HepG2 (cell line): ENCODE measurements around the gene IPPK. TPM values are rescaled to one million over a fixed set of nuclear protein-coding genes. Genes with fewer than 3 reads are reported as not detected.

Experiments used
- ATAC-seq: fragments of 200-7000 bp; cut with Tn5 transposase; 3 replicates; pipeline ENCODE4 v1.9.1; 2020; ENCODE audit warnings: mild to moderate bottlenecking, moderate library complexity
- Bru-seq: library from RNA; stranded (reverse); fragments of 400-500 nt; gene quantifications from one replicate; lab custom pipeline; 2021; lab: Mats Ljungman, UMichigan
- BruChase-seq, 2 experiments: library from RNA; stranded (reverse); fragments of 400-500 nt; gene quantifications; one replicate each; lab custom pipeline; 2021; lab: Mats Ljungman, UMichigan
- BruUV-seq: library from RNA; stranded (reverse); fragments of 400-500 nt; replicated peaks from 2 replicates; lab custom pipeline; 2021; lab: Mats Ljungman, UMichigan
- CTCF ChIA-PET: fragments of 300-600 bp; formaldehyde crosslinking; extraction: SDS; loops from one replicate; lab custom pipeline; 2021; ENCODE audit warnings: low total read pairs, inconsistent platforms, low intra/inter-chr PET ratio; lab: Yijun Ruan, JAX
- POLR2A ChIA-PET: fragments of 350-600 bp; sonication (Branson Sonifier 250); formaldehyde crosslinking; loops from one replicate; lab custom pipeline; 2020; ENCODE audit warnings: antibody characterized with exemption, inconsistent platforms; lab: Yijun Ruan, JAX
- DNase-seq: peaks from one replicate; pipeline ENCODE4 v3.0.0-alpha.2; 2015; ENCODE audit warnings: low spot score
- FAIRE-seq: peaks from 3 replicates; lab custom pipeline; 2011; peaks lifted over from hg19 to GRCh38; lab: Jason Lieb, UNC
- H2AFZ ChIP-seq: one replicate; pipeline ENCODE4 v1.6.1; 2011; ENCODE audit warnings: low read length, inconsistent platforms
- H3K27ac ChIP-seq: fragments of 300-600 bp; 3 replicates; pipeline ENCODE4 v1.8.0; 2011; ENCODE audit warnings: mixed run types, mild to moderate bottlenecking, mixed read lengths, low read length, inconsistent platforms; ENCODE audit not compliant: insufficient read depth; ENCODE audit errors: extremely low read length
- H3K27me3 ChIP-seq, 2 experiments: fragments of 200-600 bp in 1 of 2; 2 replicates in 1 of 2; 3 replicates in 1 of 2; pipeline versions ENCODE4 v1.6.0 to v1.8.0; 2011; ENCODE audit warnings: low read length in 2 of 2, mild to moderate bottlenecking in 2 of 2, moderate library complexity in 2 of 2, inconsistent platforms in 1 of 2; ENCODE audit not compliant: insufficient read depth in 2 of 2, control insufficient read depth in 1 of 2
- H3K36me3 ChIP-seq, 2 experiments: fragments of 200-600 bp in 1 of 2; replicated peaks in 1 of 2; 2 replicates in 1 of 2; 3 replicates in 1 of 2; pipeline versions ENCODE4 v1.5.1 to v1.8.0; 2011; ENCODE audit warnings: low read length in 2 of 2, inconsistent platforms in 1 of 2; ENCODE audit not compliant: insufficient read depth in 2 of 2, control insufficient read depth in 1 of 2
- H3K4me1 ChIP-seq: 2 replicates; pipeline ENCODE4 v1.5.1; 2012; ENCODE audit warnings: low read length, inconsistent platforms; ENCODE audit not compliant: insufficient read depth
- H3K4me2 ChIP-seq: 2 replicates; pipeline ENCODE4 v1.6.0; 2011; ENCODE audit warnings: low read depth, low read length, inconsistent platforms
- H3K4me3 ChIP-seq, 3 experiments: fragments of 200-600 bp in 1 of 3; sonication (generic), shearing (Covaris generic) in 1 of 3; replicated peaks in 1 of 3; 2 replicates each; pipeline ENCODE4 v1.5.1; 2011 to 2016; ENCODE audit warnings: low read length in 3 of 3, inconsistent platforms in 2 of 3, low read depth in 2 of 3, mild to moderate bottlenecking in 2 of 3, control low read depth in 1 of 3, mixed read lengths in 1 of 3; ENCODE audit not compliant: insufficient read depth in 1 of 3
- H3K79me2 ChIP-seq: one replicate; pipeline ENCODE4 v1.6.1; 2011; ENCODE audit warnings: low read length, inconsistent platforms; ENCODE audit not compliant: insufficient read depth
- H3K9ac ChIP-seq: 2 replicates; pipeline ENCODE4 v1.6.0; 2011; ENCODE audit warnings: mild to moderate bottlenecking, low read depth, low read length, inconsistent platforms; ENCODE audit not compliant: insufficient read depth
- H3K9me3 ChIP-seq: 2 replicates; pipeline ENCODE4 v1.5.1; 2012; ENCODE audit warnings: mild to moderate bottlenecking, low read length
- H4K20me1 ChIP-seq: 2 replicates; pipeline ENCODE4 v1.6.0; 2011; ENCODE audit warnings: inconsistent platforms, mild to moderate bottlenecking, low read length, moderate library complexity; ENCODE audit not compliant: insufficient read depth
- ATF1 ChIP-seq: IDR thresholded peaks from 2 replicates; pipeline ENCODE4 v1.6.1; 2016; ENCODE audit warnings: mild to moderate bottlenecking, control low read depth
- FOXJ3 ChIP-seq: sonication (generic); formaldehyde crosslinking; IDR thresholded peaks from 2 replicates; pipeline ENCODE4 v1.4.0; 2020; ENCODE audit warnings: missing genetic modification reagents, mild to moderate bottlenecking, borderline replicate concordance
- HNF1B ChIP-seq: sonication (generic); formaldehyde crosslinking; IDR thresholded peaks from 2 replicates; pipeline ENCODE4 v1.5.1; 2020; ENCODE audit warnings: mild to moderate bottlenecking, moderate library complexity, missing genetic modification reagents
- NFE2 ChIP-seq: sonication (generic); formaldehyde crosslinking; IDR thresholded peaks from 2 replicates; pipeline ENCODE4 v1.4.0; 2020; ENCODE audit warnings: missing genetic modification reagents
- SMAD1 ChIP-seq: sonication (generic); formaldehyde crosslinking; IDR thresholded peaks from 2 replicates; pipeline ENCODE4 v1.4.0; 2020; ENCODE audit warnings: missing genetic modification reagents, low read depth, mild to moderate bottlenecking, borderline replicate concordance
- ZC3H4 ChIP-seq: sonication (generic); formaldehyde crosslinking; IDR thresholded peaks from 2 replicates; pipeline ENCODE4 v1.4.0; 2020; ENCODE audit warnings: missing genetic modification reagents, borderline replicate concordance
- ZFP62 ChIP-seq: sonication (generic); formaldehyde crosslinking; IDR thresholded peaks from 2 replicates; pipeline ENCODE4 v1.4.0; 2020; ENCODE audit warnings: missing genetic modification reagents
- ZNF556 ChIP-seq: sonication (generic); formaldehyde crosslinking; IDR thresholded peaks from 2 replicates; pipeline ENCODE4 v1.4.0; 2020; ENCODE audit warnings: mild to moderate bottlenecking, missing genetic modification reagents, borderline replicate concordance
- WGBS: methylation state at CpG from one replicate; pipeline ENCODE4 v1.1.6; 2017; ENCODE audit warnings: low lambda C conversion rate; 5-methylcytosine and 5-hydroxymethylcytosine counted together
- in situ Hi-C: cut with HindIII; loops from 2 replicates; pipeline ENCODE4 v1.10.0; 2017; ENCODE audit warnings: low pct_unique_long_range_greater_than_20kb; ENCODE audit not compliant: extremely low pct_ligation_motif_present
- intact Hi-C: fragments of 100-400 bp; cut with micrococcal nuclease; formaldehyde crosslinking; loops from one replicate; pipeline ENCODE4 v1.10.0; 2022; ENCODE audit not compliant: unreplicated experiment
- long read RNA-seq, 2 experiments: library from RNA in 1 of 2; library from polyadenylated mRNA in 1 of 2; stranded (forward) in 1 of 2; unstranded in 1 of 2; transcript quantifications; one replicate each; pipeline ENCODE4 v2.0.0, GENCODE V29; 2019 to 2022
- polyA minus RNA-seq, 3 experiments: library from RNA; depleted of rRNA, polyadenylated mRNA; stranded (reverse); fragments of >200 nt; gene quantifications; 2 replicates each; pipeline ENCODE4 v1.2.3, GENCODE V29; 2011; ENCODE audit warnings: low replicate concordance in 1 of 3
- polyA plus RNA-seq, 8 experiments: library from polyadenylated mRNA; depleted of rRNA in 3 of 8; stranded (reverse) in 7 of 8; unstranded in 1 of 8; fragments of >200 nt; fragmentation: Illumina TruSeq in 4 of 8; extraction: Trizol in 4 of 8; gene quantifications; 2 replicates each; pipeline versions ENCODE4 v1.2.1 to v1.2.3, GENCODE V29; 2011 to 2016; ENCODE audit warnings: low read depth in 4 of 8, missing spikeins in 1 of 8, mixed read lengths in 1 of 8; ENCODE audit not compliant: insufficient read depth in 1 of 8
- total RNA-seq, 5 experiments: library from RNA; depleted of rRNA; stranded (reverse); fragments of >200 nt; fragmentation: Illumina TruSeq; extraction: Trizol; gene quantifications; 2 replicates each; pipeline ENCODE4 v1.2.3, GENCODE V29; 2016; ENCODE audit warnings: low read depth in 1 of 5
- TF ChIP-seq, protein P1 (sequence below): sonication (generic); formaldehyde crosslinking; conservative IDR thresholded peaks from 2 replicates; pipeline ENCODE4 v1.4.0; 2020; ENCODE audit warnings: mild to moderate bottlenecking, missing genetic modification reagents, moderate library complexity

IPPK gene, protein sequence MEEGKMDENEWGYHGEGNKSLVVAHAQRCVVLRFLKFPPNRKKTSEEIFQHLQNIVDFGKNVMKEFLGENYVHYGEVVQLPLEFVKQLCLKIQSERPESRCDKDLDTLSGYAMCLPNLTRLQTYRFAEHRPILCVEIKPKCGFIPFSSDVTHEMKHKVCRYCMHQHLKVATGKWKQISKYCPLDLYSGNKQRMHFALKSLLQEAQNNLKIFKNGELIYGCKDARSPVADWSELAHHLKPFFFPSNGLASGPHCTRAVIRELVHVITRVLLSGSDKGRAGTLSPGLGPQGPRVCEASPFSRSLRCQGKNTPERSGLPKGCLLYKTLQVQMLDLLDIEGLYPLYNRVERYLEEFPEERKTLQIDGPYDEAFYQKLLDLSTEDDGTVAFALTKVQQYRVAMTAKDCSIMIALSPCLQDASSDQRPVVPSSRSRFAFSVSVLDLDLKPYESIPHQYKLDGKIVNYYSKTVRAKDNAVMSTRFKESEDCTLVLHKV
- total RNA-seq (2016; rRNA removed; fragmentation: Illumina TruSeq; extraction: Trizol) (14.1 and 15.1 TPM in 2 replicates), polyA plus RNA-seq (2011; rRNA removed) (9.9 and 11.2 TPM in 2 replicates), polyA minus RNA-seq (2011; rRNA and poly(A)+ RNA removed; ENCODE audit: low replicate concordance) (61.7 and 67.2 TPM in 2 replicates), Bru-seq, nascent RNA (percentile 59 among the genes with signal in this experiment), BruChase-seq, experiment 1, labeled RNA remaining after a 6-hour chase (percentile 63 among the genes with signal in this experiment), BruChase-seq, experiment 2, labeled RNA remaining after a 2-hour chase (percentile 64 among the genes with signal in this experiment)
- 0.91 and 1.3 TPM in 2 replicates for total RNA-seq (2016; cell fraction: cytosol; rRNA removed; fragmentation: Illumina TruSeq; extraction: Trizol; ENCODE audit: low read depth)
- 12.9 and 15.9 TPM in 2 replicates for total RNA-seq (2016; cell fraction: insoluble cytoplasmic fraction; rRNA removed; fragmentation: Illumina TruSeq; extraction: Trizol)
- total RNA-seq (2016; cell fraction: membrane; rRNA removed; fragmentation: Illumina TruSeq; extraction: Trizol): 4.6 and 5.0 TPM in 2 replicates
- 6.5 and 8.3 TPM in 2 replicates for total RNA-seq (2016; cell fraction: nucleus; rRNA removed; fragmentation: Illumina TruSeq; extraction: Trizol)
- 10.8 and 11.0 TPM in 2 replicates for polyA plus RNA-seq (2011; cell fraction: cytosol; rRNA removed)
- 17.2 and 18.8 TPM in 2 replicates for polyA plus RNA-seq (2011; cell fraction: nucleus; rRNA removed)
- 5.3 and 5.7 TPM in 2 replicates for polyA plus RNA-seq (2012)
- 0.66 and 1.2 TPM in 2 replicates for polyA plus RNA-seq (2016; cell fraction: cytosol; fragmentation: Illumina TruSeq; extraction: Trizol; ENCODE audit: low read depth)
- 16.3 and 16.9 TPM in 2 replicates for polyA plus RNA-seq (2016; cell fraction: insoluble cytoplasmic fraction; fragmentation: Illumina TruSeq; extraction: Trizol; ENCODE audit: low read depth)
- polyA plus RNA-seq (2016; cell fraction: membrane; fragmentation: Illumina TruSeq; extraction: Trizol; ENCODE audit: low read depth): 2.2 and 3.4 TPM in 2 replicates
- polyA plus RNA-seq (2016; cell fraction: nucleus; fragmentation: Illumina TruSeq; extraction: Trizol; ENCODE audit: insufficient read depth, low read depth): 12.6 and 15.6 TPM in 2 replicates
- polyA minus RNA-seq (2011; cell fraction: cytosol; rRNA and poly(A)+ RNA removed): 6.2 and 7.6 TPM in 2 replicates
- polyA minus RNA-seq (2011; cell fraction: nucleus; rRNA and poly(A)+ RNA removed): 9.8 and 10.4 TPM in 2 replicates
- long read RNA-seq, experiment 1, full-length matches to known transcripts: 9 of 12 reads
- long read RNA-seq, experiment 1, partial matches to known transcripts: 2 of 12 reads
- long read RNA-seq, experiment 1, other reads (novel, unspliced or antisense): 1 of 12 reads
- long read RNA-seq, experiment 2, full-length matches to known transcripts: 4 of 6 reads
- long read RNA-seq, experiment 2, partial matches to known transcripts: 1 of 6 reads
- long read RNA-seq, experiment 2, other reads (novel, unspliced or antisense): 1 of 6 reads

DNA sequence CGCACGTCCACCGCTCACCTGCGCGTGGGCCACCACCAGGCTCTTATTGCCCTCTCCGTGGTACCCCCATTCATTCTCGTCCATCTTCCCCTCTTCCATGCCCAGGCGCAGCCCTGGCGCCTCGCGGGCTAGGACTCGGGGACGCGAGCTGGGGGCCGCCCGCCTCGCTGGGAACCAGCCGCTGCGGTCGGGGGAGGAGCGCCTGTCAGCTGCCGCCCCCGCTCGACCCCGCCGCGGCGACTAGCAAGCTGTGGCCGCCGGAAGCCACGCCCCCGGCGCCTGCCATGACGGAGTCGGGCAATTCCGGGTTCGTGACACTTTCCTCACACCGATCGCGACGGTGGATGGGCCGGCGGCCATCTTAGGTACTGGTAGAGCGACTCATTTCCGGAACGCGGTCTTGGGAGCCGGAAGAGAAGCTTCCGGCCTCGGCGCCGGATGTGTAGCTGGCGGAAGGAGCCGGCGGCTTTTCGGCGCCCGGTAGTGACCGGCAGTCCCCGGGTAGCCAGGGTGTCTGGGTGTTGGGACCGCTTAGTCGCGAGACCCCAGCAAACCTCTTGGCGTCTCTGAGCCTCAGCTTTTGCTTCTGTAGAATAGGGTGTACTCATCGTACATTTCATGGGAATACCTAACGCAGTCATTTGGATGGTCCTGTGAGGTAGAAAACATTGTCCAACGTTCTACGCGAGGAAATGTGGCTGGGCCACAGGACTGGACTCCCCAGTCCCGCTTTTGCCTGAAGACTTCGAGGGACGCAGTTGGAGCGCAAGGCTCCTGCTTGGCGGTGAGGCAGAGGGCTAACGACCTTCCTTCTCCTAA lies at the start of gene IPPK:
TSS of gene IPPK (minus strand) at position 242 of the 819 bp plus-strand sequence. CDS start at position 99, 143 bp downstream.
- Histone ChIP-seq H3K4me1 (peaks cover 38% of the 10 kb centered on the region), H3K4me3 (peak within 1 kb of the TSS; percentile 85 to 98 (median 89)), H3K4me2 (peak within 1 kb of the TSS; percentile 82), H3K27me3 (no peaks in the 10 kb centered on the region; a peak in 1 of 5 replicates), H4K20me1 (peaks cover under 1% of the 10 kb centered on the region; the same call in 1 of the 2 replicates), H2AFZ (peak within 1 kb of the TSS; percentile 91), H3K9me3 (no peaks in the 10 kb centered on the region), H3K36me3 (peaks cover 0 to 8% of the 10 kb centered on the region in 2 experiments; a peak in 2 of 5 replicates), H3K27ac (peak within 1 kb of the TSS; percentile 85), H3K9ac (peak within 1 kb of the TSS; percentile 86), H3K79me2 (peaks cover 29% of the 10 kb centered on the region)
- peak; percentile 72 for FAIRE-seq
- BruUV-seq: no TSS peak
- ChIA-PET POLR2A (interaction anchor here (1.0 to 2.3 kb wide), 8 partner anchors 10 to 570 kb away, joined by 3 to 11 read pairs (median 4); partner anchors contain the start of genes CENPP and NOL8), CTCF (no interaction called here)
- DNase-seq: peak; percentile 96
- intact Hi-C loops: no loop called here
- 0% methylated on average over 2 of the region's 75 CpGs for WGBS
- in situ Hi-C loops: no loop called here
- ATAC-seq: peak; percentile 94
- TF ChIP-seq ZC3H4 (CRISPR knock-in tag) (no peak), ZNF556 (CRISPR knock-in tag) (peak; percentile 87; the same call in 1 of the 2 replicates), NFE2 (CRISPR knock-in tag) (no peak), ATF1 (CRISPR knock-in tag) (peak; percentile 86), HNF1B (CRISPR knock-in tag) (peak; percentile 62; the same call in 1 of the 2 replicates), ZFP62 (CRISPR knock-in tag) (no peak), FOXJ3 (CRISPR knock-in tag) (peak; percentile 58; the same call in 1 of the 2 replicates), SMAD1 (CRISPR knock-in tag) (0 out of 2 replicates have a peak, but pooled peaks have one; percentile 20)
- TF ChIP-seq, protein P1, sequence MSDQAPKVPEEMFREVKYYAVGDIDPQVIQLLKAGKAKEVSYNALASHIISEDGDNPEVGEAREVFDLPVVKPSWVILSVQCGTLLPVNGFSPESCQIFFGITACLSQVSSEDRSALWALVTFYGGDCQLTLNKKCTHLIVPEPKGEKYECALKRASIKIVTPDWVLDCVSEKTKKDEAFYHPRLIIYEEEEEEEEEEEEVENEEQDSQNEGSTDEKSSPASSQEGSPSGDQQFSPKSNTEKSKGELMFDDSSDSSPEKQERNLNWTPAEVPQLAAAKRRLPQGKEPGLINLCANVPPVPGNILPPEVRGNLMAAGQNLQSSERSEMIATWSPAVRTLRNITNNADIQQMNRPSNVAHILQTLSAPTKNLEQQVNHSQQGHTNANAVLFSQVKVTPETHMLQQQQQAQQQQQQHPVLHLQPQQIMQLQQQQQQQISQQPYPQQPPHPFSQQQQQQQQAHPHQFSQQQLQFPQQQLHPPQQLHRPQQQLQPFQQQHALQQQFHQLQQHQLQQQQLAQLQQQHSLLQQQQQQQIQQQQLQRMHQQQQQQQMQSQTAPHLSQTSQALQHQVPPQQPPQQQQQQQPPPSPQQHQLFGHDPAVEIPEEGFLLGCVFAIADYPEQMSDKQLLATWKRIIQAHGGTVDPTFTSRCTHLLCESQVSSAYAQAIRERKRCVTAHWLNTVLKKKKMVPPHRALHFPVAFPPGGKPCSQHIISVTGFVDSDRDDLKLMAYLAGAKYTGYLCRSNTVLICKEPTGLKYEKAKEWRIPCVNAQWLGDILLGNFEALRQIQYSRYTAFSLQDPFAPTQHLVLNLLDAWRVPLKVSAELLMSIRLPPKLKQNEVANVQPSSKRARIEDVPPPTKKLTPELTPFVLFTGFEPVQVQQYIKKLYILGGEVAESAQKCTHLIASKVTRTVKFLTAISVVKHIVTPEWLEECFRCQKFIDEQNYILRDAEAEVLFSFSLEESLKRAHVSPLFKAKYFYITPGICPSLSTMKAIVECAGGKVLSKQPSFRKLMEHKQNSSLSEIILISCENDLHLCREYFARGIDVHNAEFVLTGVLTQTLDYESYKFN (CRISPR knock-in tag): no peak; the same call in none of the 2 replicates
